RKO (cell line): ENCODE data around the gene AGAP1.

Experiments
- DNase-seq: peaks from one replicate; pipeline ENCODE4 v3.0.0-alpha.2; 2016; ENCODE audit warnings: low spot score

The AGAP1 gene

GRCh38 chr2:235550378-235550760, 56.5 kb downstream of the AGAP1 start:
- DNase-seq = no peak

GRCh38 chr2:235550946-235551345, 57.1 kb downstream of the AGAP1 start:
- DNase-seq = no peak

DNA sequence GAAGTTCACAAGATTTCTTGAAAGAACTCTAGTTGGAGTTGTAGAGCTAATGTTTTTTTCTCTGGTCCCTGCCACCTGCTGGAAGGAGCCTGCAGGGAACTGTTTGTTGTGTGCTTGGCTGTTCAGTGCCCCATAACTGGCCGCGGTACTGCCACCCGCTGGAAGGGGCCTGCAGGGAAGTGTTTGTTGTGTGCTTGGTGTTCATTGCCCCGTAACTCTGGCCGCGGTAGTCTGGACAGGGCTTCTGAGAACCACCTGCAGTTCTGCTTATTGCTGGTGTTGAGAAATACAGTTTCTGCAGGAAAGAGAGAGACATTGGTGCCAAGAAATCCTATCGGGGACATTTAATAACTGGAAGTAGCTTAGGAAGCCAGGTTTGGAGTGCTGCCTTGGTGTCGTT, 58.1 kb downstream of the AGAP1 start:
- peak; percentile 62 for DNase-seq

DNA sequence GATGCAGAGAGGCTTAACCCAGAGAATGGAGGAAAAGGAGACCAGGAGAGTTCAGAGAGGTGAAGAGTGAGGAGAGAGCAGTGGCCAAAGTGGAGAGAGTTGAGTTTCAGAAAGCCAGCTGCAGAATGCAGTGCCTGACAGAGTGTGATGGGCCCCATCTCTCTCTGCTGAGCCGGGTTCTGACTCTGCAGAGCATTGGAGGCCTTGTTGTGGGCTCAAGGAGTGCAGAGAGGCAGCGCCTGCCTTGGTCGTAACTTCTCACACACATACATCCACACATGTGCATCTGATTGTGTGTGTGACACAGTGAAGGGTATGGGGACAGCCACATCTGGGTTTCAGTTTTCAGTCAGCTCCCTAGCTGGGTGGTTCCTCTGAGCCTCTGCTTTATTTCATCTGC, 58.8 kb downstream of the AGAP1 start:
- no peak for DNase-seq

- no peak for DNase-seq
Observed at GRCh38 chr2:235553291-235553690, 59.4 kb downstream of the AGAP1 start.

- DNase-seq = no peak
Observed at GRCh38 chr2:235553696-235554100, 59.9 kb downstream of the AGAP1 start.

DNA sequence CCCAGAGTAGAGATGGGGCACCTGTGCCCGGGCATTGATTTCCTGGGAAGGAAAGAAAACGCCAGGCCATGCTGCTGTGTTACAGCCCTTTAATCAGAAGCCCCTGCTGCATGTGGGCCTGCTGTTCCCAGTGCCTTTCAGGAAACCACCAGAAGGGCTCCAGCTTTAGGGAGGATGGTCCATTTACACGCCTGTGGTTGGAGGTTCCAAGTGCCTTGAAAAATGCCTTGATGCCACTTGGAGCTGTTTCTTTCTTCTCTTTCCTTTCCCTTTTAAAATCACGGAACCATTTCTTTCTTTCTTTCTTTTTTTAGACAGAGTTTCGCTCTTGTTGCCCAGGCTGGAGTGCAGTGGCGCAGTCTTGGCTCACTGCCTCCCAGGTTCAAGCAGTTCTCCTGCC, 60.5 kb downstream of the AGAP1 start:
- DNase-seq = no peak

DNA sequence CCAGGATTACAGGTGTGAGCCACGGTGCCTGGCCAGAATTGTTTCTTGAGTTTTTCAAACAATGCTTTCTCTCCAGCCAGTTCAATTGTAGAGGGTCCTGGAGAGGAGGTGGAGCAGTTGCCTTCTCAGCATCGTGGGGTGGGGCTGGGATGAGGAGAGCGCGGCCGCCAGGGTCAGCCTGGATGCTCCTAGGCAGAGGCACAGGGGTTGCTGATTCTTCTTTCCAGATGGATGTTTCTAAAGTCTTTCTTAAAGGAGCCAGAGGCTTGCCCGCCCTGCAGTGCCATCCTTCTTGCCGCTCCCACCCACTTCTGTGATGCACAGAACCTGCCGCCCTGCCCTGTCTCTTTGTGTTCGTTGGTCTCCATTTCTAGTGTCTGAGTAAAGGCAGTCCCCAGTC, 61.1 kb downstream of the AGAP1 start:
- no peak for DNase-seq

- no peak for DNase-seq
Observed at GRCh38 chr2:235555371-235555770, 61.5 kb downstream of the AGAP1 start.

- DNase-seq = no peak
Observed at GRCh38 chr2:235556086-235556485, 62.2 kb downstream of the AGAP1 start.

DNA sequence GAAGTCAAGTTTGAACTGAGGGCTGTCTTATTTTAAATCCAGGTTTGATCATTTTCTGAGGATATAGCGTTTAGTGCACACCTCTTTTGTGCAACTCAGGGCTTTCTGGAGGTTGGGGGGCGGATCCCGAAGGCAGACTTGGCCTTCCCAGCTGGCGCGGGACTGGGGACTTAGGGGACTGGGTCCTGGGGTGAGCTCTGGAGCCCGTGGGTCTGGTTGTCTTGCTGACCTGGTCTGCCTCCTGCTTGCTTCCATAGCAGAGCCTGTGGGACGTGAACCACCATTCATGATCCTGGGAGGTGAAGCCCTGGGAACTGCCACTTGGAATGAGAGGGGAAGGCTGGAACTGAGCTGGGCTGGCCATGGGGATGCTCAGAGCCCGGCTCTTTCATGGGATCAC, 63.1 kb downstream of the AGAP1 start:
- no peak for DNase-seq

DNA sequence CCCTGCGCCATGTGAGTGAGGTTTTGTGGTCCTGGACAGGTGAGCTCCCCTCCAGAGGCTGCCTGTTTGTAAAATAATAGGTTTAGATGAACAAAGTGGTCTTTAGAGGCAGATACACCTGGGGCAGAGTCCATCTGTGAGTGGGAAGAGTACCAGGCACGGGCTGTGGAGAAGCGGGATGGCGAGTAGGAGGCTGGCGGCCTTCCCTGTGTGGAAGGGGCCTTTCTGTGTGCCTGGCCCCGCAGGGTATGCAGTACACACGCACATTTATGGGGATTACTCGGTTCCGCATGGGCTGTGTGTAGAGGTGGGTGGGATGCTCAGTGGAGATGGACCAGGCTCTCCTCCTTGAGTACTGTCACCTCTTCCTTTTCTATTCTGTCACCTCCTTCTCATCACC, 64.1 kb downstream of the AGAP1 start:
- DNase-seq = no peak

DNA sequence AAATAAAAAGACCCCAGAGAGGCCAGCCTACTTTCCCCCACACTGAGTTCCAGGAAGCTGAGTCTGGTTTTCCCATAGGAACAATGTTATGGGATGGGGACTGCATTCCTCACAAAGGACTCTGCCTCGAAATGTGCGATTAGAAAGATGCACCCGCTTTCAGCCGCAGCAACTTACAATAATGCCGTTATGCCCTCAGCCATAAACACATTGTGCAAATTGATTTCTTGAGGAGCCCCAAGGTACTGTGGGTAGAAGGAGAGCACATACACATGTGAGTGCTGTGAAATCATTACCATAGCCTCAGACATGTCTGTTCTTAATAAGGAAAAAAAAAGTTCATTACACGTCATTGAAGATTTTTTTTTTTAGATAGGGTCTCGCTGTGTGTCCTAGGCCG, 64.7 kb downstream of the AGAP1 start:
- no peak for DNase-seq

GRCh38 chr2:235560345-235560744, 66.5 kb downstream of the AGAP1 start:
- DNase-seq = no peak

DNA sequence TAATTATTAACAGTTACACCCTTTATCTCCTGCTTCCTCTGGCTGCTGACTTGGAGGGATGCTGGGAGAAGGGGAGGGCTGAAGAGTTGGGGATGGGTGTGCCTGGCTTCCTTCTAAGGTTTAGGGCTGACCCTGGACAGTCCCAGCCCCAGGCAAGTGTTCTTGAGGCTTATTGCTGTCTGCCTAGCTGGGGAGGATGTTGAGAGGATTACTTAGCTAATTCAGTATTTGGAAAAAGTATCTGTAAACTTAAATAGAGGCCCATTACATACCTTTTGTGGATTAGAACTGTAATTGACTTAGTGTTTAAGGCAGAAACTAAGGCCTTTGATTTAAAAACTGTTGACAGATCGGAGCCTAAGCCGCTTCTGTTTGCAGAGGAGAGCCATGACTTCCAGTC, 67.6 kb downstream of the AGAP1 start:
- no peak for DNase-seq

GRCh38 chr2:235562065-235562747, 68.4 kb downstream of the AGAP1 start:
- no peak for DNase-seq

DNA sequence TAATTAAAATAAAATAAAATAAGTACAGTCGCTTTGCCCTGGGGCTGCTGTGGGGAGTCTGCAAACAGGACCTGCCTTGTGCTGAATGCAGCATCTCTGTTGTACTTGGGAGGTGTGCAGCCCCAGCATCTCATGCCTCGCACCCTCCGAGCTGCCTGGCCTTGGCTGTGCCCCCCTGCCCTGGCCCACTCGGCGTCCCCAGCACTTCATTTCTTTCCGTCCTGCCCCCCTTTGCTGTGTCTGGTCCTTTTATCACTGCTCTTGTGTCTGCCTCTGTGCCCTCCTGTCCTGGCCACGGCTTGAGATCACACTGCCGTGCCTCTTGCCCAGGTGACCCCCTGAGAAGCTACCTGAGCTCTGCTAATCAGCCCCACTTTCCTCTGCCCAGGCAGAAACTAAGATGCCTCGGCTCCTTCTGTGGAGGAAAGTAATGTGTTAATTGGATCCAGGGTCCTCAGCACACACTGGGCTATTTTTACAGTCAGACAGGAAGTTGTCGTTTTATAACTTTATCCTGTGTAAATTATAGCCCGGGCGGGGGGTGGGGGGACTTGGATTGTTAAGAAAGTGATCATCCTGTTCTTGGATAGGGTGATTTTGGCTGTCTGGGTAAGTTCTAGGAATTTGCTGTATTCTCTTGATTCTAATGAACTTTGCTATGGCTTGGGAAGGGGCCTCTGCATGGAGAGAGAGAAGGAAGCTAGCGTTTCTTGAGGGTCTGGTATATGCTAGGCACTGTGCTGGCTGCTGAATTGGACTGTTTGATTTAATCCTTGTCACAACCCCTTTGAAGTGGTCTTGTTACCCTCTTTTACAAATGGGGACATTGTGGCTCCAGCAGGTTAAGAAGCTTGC, 69.4 kb downstream of the AGAP1 start:
- DNase-seq = no peak

- DNase-seq = no peak
Observed at GRCh38 chr2:235564066-235564465, 70.2 kb downstream of the AGAP1 start.

DNA sequence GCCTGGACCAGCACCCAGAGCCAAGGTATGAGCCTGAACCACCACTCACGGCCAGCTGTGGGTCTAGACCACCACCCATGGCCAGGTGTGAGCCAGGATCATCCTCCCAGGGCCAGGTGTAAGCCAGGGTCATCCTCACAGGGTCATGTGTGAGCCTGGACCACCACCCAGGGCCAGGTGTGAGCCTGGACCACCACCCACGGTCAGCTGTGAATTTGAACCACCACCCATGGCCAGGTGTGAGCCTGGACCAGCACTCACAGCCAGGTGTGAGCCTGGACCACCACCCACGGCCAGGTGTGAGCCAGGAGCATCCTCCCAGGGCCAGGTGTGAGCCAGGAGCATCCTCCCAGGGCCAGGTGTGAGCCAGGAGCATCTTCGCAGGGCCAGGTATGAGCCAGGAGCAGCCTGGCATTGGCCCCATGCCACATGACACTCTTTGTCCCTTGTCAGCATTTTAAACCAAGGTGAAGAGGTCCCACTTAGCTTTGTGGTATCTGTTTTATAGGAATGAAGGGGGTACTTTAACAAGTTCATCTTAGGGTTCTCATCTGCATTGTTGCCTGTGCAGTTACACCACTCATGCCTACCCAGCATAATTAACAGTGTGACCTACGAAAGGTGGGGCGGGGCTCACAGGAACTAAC, 71.2 kb downstream of the AGAP1 start:
- DNase-seq = no peak

- DNase-seq = no peak
Observed at GRCh38 chr2:235566415-235566814, 72.6 kb downstream of the AGAP1 start.

GRCh38 chr2:235566931-235567495, 73.2 kb downstream of the AGAP1 start:
- no peak for DNase-seq

GRCh38 chr2:235567842-235568241, 74.0 kb downstream of the AGAP1 start:
- no peak for DNase-seq

DNA sequence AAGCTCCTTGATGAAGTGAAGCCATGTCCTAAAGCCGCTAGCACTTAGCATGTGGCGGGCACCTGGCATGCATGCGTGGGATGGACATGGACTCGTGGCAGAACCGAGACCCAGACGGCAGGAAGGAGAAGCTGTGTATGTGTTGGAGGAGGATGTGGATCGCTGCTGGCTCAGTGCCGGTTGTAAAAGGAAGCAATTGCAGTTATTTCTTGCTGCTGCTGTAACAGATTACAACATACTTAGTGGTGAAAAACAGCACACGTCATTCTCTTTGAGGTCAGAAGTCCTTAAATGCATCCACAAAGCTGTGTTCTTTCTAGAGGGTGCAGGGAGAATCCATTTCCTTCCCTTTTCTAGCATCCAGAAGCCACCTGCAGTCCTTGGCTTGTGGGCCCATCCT, 74.6 kb downstream of the AGAP1 start:
- DNase-seq = no peak
